ENCODE results near the gene ABHD6.

DNA sequence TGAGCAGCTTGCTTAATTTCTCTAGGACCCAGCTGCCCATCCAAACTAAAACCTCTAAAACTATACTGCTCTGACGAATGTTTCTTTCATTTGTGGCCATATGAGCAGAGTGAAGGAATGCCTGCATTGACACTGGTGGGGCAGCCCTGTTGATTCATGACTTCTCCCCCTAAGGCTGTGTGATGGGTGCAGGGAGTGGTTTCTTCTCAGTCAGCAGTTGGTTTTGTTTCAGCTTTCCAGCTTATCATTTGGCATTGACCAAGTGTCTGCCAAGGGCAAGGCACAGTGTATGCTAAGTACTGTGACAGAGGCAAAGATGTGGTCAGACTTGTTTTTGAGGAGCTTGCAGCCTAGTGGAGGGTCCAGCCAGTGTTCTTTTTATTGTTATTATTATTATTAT, 4.7 kb downstream of the ABHD6 start:
- TF ChIP-seq, protein P1, sequence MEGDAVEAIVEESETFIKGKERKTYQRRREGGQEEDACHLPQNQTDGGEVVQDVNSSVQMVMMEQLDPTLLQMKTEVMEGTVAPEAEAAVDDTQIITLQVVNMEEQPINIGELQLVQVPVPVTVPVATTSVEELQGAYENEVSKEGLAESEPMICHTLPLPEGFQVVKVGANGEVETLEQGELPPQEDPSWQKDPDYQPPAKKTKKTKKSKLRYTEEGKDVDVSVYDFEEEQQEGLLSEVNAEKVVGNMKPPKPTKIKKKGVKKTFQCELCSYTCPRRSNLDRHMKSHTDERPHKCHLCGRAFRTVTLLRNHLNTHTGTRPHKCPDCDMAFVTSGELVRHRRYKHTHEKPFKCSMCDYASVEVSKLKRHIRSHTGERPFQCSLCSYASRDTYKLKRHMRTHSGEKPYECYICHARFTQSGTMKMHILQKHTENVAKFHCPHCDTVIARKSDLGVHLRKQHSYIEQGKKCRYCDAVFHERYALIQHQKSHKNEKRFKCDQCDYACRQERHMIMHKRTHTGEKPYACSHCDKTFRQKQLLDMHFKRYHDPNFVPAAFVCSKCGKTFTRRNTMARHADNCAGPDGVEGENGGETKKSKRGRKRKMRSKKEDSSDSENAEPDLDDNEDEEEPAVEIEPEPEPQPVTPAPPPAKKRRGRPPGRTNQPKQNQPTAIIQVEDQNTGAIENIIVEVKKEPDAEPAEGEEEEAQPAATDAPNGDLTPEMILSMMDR (IDR thresholded peaks at IDR 0.05), result no peak
- TF ChIP-seq, protein P2, sequence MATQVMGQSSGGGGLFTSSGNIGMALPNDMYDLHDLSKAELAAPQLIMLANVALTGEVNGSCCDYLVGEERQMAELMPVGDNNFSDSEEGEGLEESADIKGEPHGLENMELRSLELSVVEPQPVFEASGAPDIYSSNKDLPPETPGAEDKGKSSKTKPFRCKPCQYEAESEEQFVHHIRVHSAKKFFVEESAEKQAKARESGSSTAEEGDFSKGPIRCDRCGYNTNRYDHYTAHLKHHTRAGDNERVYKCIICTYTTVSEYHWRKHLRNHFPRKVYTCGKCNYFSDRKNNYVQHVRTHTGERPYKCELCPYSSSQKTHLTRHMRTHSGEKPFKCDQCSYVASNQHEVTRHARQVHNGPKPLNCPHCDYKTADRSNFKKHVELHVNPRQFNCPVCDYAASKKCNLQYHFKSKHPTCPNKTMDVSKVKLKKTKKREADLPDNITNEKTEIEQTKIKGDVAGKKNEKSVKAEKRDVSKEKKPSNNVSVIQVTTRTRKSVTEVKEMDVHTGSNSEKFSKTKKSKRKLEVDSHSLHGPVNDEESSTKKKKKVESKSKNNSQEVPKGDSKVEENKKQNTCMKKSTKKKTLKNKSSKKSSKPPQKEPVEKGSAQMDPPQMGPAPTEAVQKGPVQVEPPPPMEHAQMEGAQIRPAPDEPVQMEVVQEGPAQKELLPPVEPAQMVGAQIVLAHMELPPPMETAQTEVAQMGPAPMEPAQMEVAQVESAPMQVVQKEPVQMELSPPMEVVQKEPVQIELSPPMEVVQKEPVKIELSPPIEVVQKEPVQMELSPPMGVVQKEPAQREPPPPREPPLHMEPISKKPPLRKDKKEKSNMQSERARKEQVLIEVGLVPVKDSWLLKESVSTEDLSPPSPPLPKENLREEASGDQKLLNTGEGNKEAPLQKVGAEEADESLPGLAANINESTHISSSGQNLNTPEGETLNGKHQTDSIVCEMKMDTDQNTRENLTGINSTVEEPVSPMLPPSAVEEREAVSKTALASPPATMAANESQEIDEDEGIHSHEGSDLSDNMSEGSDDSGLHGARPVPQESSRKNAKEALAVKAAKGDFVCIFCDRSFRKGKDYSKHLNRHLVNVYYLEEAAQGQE (IDR thresholded peaks at IDR 0.05; ENCODE audit: insufficient read depth in 1 of 2, low read depth in 2 of 2, low read length in 1 of 2), result no peak

All from Panc1 (cell line).